ENCODE measurements around the gene ADGRL3.
A peak's percentile ranks its signal among the peaks of the same experiment; 100 is the strongest.

The ADGRL3 gene

GRCh38 chr4:61553557-61554125 lies 353.5 kb downstream of the ADGRL3 start:
- no peak for TF ChIP-seq ARNTL (CRISPR knock-in tag; IDR thresholded peaks at IDR 0.05; ENCODE audit: borderline replicate concordance, low read depth)
- no peak for TF ChIP-seq ZFP30 (CRISPR knock-in tag; IDR thresholded peaks at IDR 0.05)
- no peak for TF ChIP-seq PATZ1 (CRISPR knock-in tag; IDR thresholded peaks at IDR 0.05; ENCODE audit: borderline replicate concordance)
- TF ChIP-seq OSR1 (CRISPR knock-in tag; IDR thresholded peaks at IDR 0.05), result no peak
- TF ChIP-seq ZC3H10 (CRISPR knock-in tag; IDR thresholded peaks at IDR 0.05), result no peak
- no peak for TF ChIP-seq TOX (CRISPR knock-in tag; IDR thresholded peaks at IDR 0.05; ENCODE audit: borderline replicate concordance)
- TF ChIP-seq ZNF565 (CRISPR knock-in tag; conservative IDR thresholded peaks at IDR 0.05; ENCODE audit: low read depth), result no peak
- no peak for TF ChIP-seq TSHZ2 (CRISPR knock-in tag; IDR thresholded peaks at IDR 0.05)
- no peak for TF ChIP-seq BACH2 (CRISPR knock-in tag; IDR thresholded peaks at IDR 0.05; ENCODE audit: borderline replicate concordance)
- no peak for TF ChIP-seq PPARA (CRISPR knock-in tag; IDR thresholded peaks at IDR 0.05; ENCODE audit: borderline replicate concordance)
- no peak for TF ChIP-seq ZFP3 (CRISPR knock-in tag; IDR thresholded peaks at IDR 0.05)
- no peak for TF ChIP-seq ZNF70 (CRISPR knock-in tag; IDR thresholded peaks at IDR 0.05)
- TF ChIP-seq SNAI2 (CRISPR knock-in tag; IDR thresholded peaks at IDR 0.05), result no peak
- TF ChIP-seq ZNF8 (CRISPR knock-in tag; IDR thresholded peaks at IDR 0.05), result no peak
- TF ChIP-seq ISL1 (CRISPR knock-in tag; IDR thresholded peaks at IDR 0.05), result no peak
- TF ChIP-seq CSDC2 (CRISPR knock-in tag; IDR thresholded peaks at IDR 0.05), result no peak
- no peak for TF ChIP-seq TCF4 (CRISPR knock-in tag; IDR thresholded peaks at IDR 0.05; ENCODE audit: borderline replicate concordance)
- no peak for TF ChIP-seq RARB (CRISPR knock-in tag; IDR thresholded peaks at IDR 0.05)
- no peak for TF ChIP-seq CREB5 (CRISPR knock-in tag; IDR thresholded peaks at IDR 0.05; ENCODE audit: low read depth)
- ATAC-seq, result no peak

- ATAC-seq, result no peak
- no peak for TF ChIP-seq GLIS3 (CRISPR knock-in tag; IDR thresholded peaks at IDR 0.05)
- TF ChIP-seq RARB (CRISPR knock-in tag; IDR thresholded peaks at IDR 0.05), result no peak
- 0 out of 2 replicates have a peak, but pooled peaks have one; percentile 31 for TF ChIP-seq CREB5 (CRISPR knock-in tag; IDR thresholded peaks at IDR 0.05; ENCODE audit: low read depth)
- no peak for TF ChIP-seq ZC3H10 (CRISPR knock-in tag; IDR thresholded peaks at IDR 0.05)
- peak; percentile 56 for TF ChIP-seq ISL1 (CRISPR knock-in tag; IDR thresholded peaks at IDR 0.05)
- peak; percentile 88 for TF ChIP-seq ZFP3 (CRISPR knock-in tag; IDR thresholded peaks at IDR 0.05)
- no peak for TF ChIP-seq TOX (CRISPR knock-in tag; IDR thresholded peaks at IDR 0.05; ENCODE audit: borderline replicate concordance)
- no peak for TF ChIP-seq CSRNP3 (CRISPR knock-in tag; IDR thresholded peaks at IDR 0.05)
- TF ChIP-seq SNAI2 (CRISPR knock-in tag; IDR thresholded peaks at IDR 0.05), result peak; percentile 91; the same call in 1 of the 2 replicates
- TF ChIP-seq CSDC2 (CRISPR knock-in tag; IDR thresholded peaks at IDR 0.05), result peak; percentile 90
- TF ChIP-seq PATZ1 (CRISPR knock-in tag; IDR thresholded peaks at IDR 0.05; ENCODE audit: borderline replicate concordance), result peak; percentile 28; the same call in 1 of the 2 replicates
Measured at GRCh38 chr4:61555789-61556188, 355.7 kb downstream of the ADGRL3 start.
